GM12873 (cell line): ENCODE data around the gene RSL1D1.

Experiments
- TF ChIP-seq, protein P1 (sequence below): IDR thresholded peaks from 2 replicates; pipeline ENCODE4 v1.5.1; 2012; ENCODE audit warnings: low read depth, mild to moderate bottlenecking, moderate library complexity, low read length, control low read depth; ENCODE audit not compliant: insufficient read depth; ENCODE audit errors: missing control alignments

Gene RSL1D1

DNA sequence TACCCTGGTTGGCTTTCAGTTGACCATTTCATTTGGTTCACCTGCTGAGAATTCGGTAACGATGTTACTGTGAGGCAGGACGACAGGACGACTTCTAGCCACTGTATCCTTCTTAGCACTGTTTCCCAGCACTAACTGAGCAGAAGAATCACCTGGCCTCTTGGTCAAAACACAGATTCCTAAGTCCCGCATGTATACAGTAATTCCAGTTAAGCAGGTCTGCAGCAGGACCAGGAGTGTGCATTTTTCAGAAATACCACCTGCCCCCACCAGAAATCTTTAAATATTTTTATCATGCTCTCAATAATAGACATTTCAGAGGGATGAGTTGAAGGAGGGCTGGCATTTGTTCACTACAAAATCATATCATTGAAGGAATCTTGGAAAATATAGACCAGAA, 22.6 kb downstream of the RSL1D1 start:
- TF ChIP-seq, protein P1, sequence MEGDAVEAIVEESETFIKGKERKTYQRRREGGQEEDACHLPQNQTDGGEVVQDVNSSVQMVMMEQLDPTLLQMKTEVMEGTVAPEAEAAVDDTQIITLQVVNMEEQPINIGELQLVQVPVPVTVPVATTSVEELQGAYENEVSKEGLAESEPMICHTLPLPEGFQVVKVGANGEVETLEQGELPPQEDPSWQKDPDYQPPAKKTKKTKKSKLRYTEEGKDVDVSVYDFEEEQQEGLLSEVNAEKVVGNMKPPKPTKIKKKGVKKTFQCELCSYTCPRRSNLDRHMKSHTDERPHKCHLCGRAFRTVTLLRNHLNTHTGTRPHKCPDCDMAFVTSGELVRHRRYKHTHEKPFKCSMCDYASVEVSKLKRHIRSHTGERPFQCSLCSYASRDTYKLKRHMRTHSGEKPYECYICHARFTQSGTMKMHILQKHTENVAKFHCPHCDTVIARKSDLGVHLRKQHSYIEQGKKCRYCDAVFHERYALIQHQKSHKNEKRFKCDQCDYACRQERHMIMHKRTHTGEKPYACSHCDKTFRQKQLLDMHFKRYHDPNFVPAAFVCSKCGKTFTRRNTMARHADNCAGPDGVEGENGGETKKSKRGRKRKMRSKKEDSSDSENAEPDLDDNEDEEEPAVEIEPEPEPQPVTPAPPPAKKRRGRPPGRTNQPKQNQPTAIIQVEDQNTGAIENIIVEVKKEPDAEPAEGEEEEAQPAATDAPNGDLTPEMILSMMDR: no peak

DNA sequence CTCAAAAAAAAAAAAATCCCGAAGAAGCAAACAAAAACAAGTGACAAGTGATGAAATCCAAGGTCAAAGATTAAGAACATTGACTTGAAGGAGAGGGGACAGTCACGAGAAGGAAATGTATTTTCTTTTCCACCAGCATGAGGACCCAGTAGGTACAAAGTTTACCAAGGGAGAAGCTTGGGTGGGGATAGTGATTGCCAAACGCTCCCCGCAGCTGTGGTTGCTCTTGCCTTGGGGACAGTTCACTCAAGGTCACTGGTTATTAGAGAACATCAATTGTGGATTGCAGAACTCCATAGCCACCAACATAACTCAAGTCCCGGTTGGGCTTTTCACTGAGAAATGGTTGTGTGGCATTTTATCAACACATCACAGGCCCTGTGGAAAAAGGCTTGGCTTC, 27.0 kb downstream of the RSL1D1 start:
- TF ChIP-seq, protein P1: no peak

DNA sequence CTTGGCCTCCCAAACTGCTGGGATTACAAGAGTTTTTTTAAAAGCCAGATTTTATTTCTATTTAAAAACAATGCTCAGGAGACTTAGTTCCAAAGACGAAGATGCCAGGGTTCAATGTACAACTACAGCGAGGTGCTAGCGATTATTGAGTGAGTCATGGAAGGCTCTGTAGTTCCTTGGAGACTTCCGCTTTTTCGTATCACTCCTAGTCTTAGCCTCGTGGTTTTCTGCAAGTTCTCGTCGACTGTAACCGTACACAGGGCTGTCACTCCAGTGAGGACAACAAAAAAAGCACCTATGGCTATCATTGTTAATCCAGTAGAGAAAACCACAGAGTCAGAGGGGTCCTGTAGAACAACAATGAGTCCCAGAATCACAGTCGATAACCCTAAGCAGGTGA, 31.5 kb downstream of the RSL1D1 start:
- TF ChIP-seq, protein P1: no peak

DNA sequence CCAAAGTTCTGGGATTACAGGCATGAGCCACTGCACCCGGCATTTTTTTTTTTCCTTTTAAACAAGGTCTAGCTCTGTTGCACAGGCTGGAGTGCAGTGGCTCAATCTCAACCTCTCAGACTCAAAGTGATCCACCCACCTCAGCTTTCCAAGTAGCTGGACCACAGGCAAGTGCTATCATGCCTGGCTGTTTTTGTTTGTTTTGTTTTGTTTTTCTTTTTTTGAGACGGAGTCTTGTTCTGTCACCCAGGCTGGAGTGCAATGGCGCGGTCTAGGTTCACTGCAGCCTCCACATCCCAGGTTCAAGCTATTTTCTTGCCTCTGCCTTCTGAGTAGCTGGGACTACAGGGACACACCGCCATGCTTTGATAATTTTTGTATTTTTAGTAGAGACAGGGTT, 35.2 kb downstream of the RSL1D1 start:
- TF ChIP-seq, protein P1: no peak

DNA sequence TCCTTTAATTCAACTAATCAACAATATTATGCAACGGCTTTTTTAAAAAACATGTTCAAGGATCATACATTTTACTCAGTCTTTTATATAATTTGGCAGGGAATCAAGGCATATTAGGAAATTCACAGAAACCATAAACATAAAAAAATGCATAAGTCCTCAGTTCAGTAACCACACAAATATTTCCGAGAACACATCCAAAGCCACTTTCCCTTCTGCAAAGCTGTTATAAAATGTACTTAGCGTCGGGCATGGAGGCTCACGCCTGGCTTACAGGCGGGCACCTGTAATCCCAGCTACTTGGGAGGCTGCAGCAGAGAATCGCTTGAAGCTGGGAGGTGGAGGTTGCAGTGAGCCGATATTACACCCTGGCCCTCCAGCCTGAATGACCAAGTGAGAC, 44.6 kb downstream of the RSL1D1 start:
- TF ChIP-seq, protein P1: no peak

DNA sequence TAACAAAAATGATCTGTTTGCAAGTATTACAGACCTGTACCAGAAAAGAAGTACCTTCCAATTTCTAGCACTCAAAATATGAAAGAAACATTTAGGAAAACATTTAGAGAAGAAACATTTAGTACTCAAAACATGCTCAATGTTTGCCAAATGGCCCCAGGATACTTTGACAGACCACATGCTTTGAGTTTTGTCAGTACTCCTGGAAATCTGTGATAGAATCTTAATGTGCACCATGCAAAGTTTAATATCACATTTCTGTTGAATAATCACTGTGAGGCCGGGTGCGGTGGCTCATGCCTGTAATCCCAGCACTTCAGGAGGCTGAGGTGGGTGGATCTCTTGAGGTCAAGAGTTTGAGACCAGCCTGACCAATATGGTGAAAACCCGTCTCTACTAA, 45.8 kb downstream of the RSL1D1 start:
- TF ChIP-seq, protein P1: no peak

DNA sequence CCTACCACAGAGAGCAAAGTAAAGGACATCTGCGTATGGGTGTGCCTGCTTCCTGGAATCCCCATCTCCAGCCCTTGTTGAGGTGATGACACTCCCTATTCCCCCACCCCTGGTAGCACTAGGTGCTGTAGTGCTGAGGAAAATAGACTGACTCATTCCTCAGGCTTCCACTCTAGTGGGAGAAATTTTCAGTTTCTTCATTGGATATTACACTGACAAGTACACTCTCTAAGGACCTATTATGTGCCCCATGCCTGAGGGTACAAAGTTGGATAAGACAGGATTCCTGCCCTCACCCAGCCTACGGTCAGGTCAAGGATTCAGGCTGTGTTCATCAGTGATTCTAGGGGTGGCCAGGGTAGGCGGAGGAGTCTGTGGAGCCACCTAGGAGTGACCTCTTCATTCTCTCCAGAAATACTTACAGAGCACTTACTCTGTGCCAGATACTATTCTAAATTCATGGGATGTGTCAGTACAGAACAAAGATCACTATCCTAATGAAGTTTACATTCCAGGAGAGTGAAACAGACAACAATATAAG, 49.8 kb downstream of the RSL1D1 start:
- TF ChIP-seq, protein P1: no peak
